Breast epithelium (tissue), 3 donors: ENCODE data around the gene SHISA5.

ENCODE experiments used
- CTCF ChIP-seq, 3 donors: fragments of 450-650 bp; IDR thresholded peaks; one replicate each; pipeline ENCODE4 v1.5.1; 2016 to 2017; ENCODE audit warnings: antibody characterized with exemption in 3 of 3, mild to moderate bottlenecking in 3 of 3, moderate library complexity in 3 of 3
- POLR2A ChIP-seq: fragments of 450-650 bp; IDR thresholded peaks from one replicate; pipeline ENCODE4 v1.6.1; 2016; ENCODE audit warnings: antibody characterized with exemption, mild to moderate bottlenecking, moderate library complexity
- POLR2AphosphoS5 ChIP-seq, 3 donors: sonication (generic); formaldehyde crosslinking; IDR thresholded peaks; one replicate each; pipeline ENCODE4 v1.6.1; 2017; ENCODE audit warnings: antibody characterized with exemption in 3 of 3

GRCh38 chr3:48428572-48429316, 75.2 kb downstream of the SHISA5 start:
- TF ChIP-seq CTCF (IDR thresholded peaks at IDR 0.05) (no peak), POLR2A (no peak), POLR2AphosphoS5 (IDR thresholded peaks at IDR 0.05) (no peak)
